K562 (cell line): ENCODE data around the gene SULT1E1. TPM values are rescaled to one million over a fixed set of nuclear protein-coding genes. Genes with fewer than 3 reads are reported as not detected.

ENCODE experiments used
- ATAC-seq: fragments of 200-7000 bp; cut with Tn5 transposase; 3 replicates; pipeline ENCODE4 v1.9.1; 2020; ENCODE audit warnings: moderate library complexity
- BruUV-seq: library from RNA; stranded (reverse); fragments of 400-500 nt; replicated peaks from 2 replicates; lab custom pipeline; 2021; lab: Mats Ljungman, UMichigan
- CTCF ChIA-PET: fragments of 300-600 bp; formaldehyde crosslinking; extraction: SDS; loops from one replicate; lab custom pipeline; 2021; ENCODE audit warnings: low intra/inter-chr PET ratio; lab: Yijun Ruan, JAX
- POLR2A ChIA-PET: fragments of 300-600, 350-650 bp; sonication (Branson Sonifier 250); formaldehyde crosslinking; extraction: SDS; loops from one replicate; lab custom pipeline; 2021; ENCODE audit warnings: antibody characterized with exemption, inconsistent platforms; lab: Yijun Ruan, JAX
- DNase-seq, 4 experiments: peaks; one replicate each; pipeline versions ENCODE4 v3.0.0 to v3.0.0-alpha.2; 2011 to 2018; ENCODE audit warnings: low spot score in 3 of 4, mixed read lengths in 3 of 4; ENCODE audit errors: extremely low read depth in 1 of 4
- FAIRE-seq: peaks from 2 replicates; lab custom pipeline; 2011; peaks lifted over from hg19 to GRCh38; lab: Jason Lieb, UNC
- H2AFZ ChIP-seq: 2 replicates; pipeline ENCODE4 v1.6.0; 2011; ENCODE audit warnings: low read depth, low read length, control low read depth, inconsistent platforms
- H3K27ac ChIP-seq: fragments of 200-600 bp; 3 replicates; pipeline ENCODE4 v1.8.0; 2011; ENCODE audit warnings: low read depth, mild to moderate bottlenecking, control low read depth, inconsistent platforms, low read length, moderate library complexity, mixed read lengths; ENCODE audit errors: extremely low read depth
- H3K27me3 ChIP-seq, 2 experiments: fragments of 300-600 bp in 1 of 2; 2 replicates in 1 of 2; 3 replicates in 1 of 2; pipeline versions ENCODE4 v1.6.0 to v1.8.0; 2011; ENCODE audit warnings: inconsistent platforms in 2 of 2, low read length in 2 of 2, mild to moderate bottlenecking in 1 of 2, mixed read lengths in 1 of 2, moderate library complexity in 1 of 2; ENCODE audit not compliant: control insufficient read depth in 2 of 2, insufficient read depth in 2 of 2
- H3K36me3 ChIP-seq: fragments of 300-600 bp; 3 replicates; pipeline ENCODE4 v1.8.0; 2011; ENCODE audit warnings: mild to moderate bottlenecking, low read length, inconsistent platforms; ENCODE audit not compliant: control insufficient read depth, insufficient read depth
- H3K4me1 ChIP-seq, 2 experiments: fragments of 200-600 bp in 1 of 2; replicated peaks in 1 of 2; 2 replicates in 1 of 2; 3 replicates in 1 of 2; pipeline versions ENCODE4 v1.5.1 to v1.8.0; 2011; ENCODE audit warnings: inconsistent platforms in 2 of 2, low read length in 2 of 2, mild to moderate bottlenecking in 1 of 2, mixed read lengths in 1 of 2, moderate library complexity in 1 of 2; ENCODE audit not compliant: control insufficient read depth in 2 of 2, insufficient read depth in 2 of 2
- H3K4me2 ChIP-seq: 2 replicates; pipeline ENCODE4 v1.6.1; 2011; ENCODE audit warnings: low read length, control low read depth, inconsistent platforms, mixed read lengths; ENCODE audit not compliant: insufficient read depth
- H3K4me3 ChIP-seq: fragments of 200-600 bp; sonication (generic), shearing (Covaris generic); 2 replicates; pipeline ENCODE4 v1.5.1; 2016; ENCODE audit warnings: control low read depth, inconsistent platforms
- H3K79me2 ChIP-seq: fragments of 200-600 bp; 3 replicates; pipeline ENCODE4 v1.8.0; 2011; ENCODE audit warnings: low read length, inconsistent platforms; ENCODE audit not compliant: control insufficient read depth, insufficient read depth
- H3K9ac ChIP-seq, 2 experiments: 2 replicates each; pipeline versions ENCODE4 v1.6.0 to v1.6.1; 2011; ENCODE audit warnings: low read depth in 2 of 2, low read length in 2 of 2, control low read depth in 1 of 2, inconsistent platforms in 1 of 2, mild to moderate bottlenecking in 1 of 2, mixed read lengths in 1 of 2; ENCODE audit not compliant: insufficient read depth in 1 of 2
- H3K9me1 ChIP-seq: one replicate; pipeline ENCODE4 v1.6.0; 2011; ENCODE audit warnings: inconsistent platforms, mild to moderate bottlenecking, low read length, moderate library complexity; ENCODE audit not compliant: control insufficient read depth, insufficient read depth
- H3K9me3 ChIP-seq: replicated peaks from 2 replicates; pipeline ENCODE4 v1.5.1; 2011; ENCODE audit warnings: low read depth, low read length, inconsistent platforms; ENCODE audit not compliant: control insufficient read depth, insufficient read depth
- H4K20me1 ChIP-seq: replicated peaks from 2 replicates; pipeline ENCODE4 v1.6.1; 2011; ENCODE audit warnings: low read length, inconsistent platforms, mixed read lengths; ENCODE audit not compliant: control insufficient read depth, insufficient read depth
- CEBPG ChIP-seq, 3 experiments: fragments of 200-800 bp in 1 of 3; sonication (Bioruptor generic) in 1 of 3; sonication (generic) in 1 of 3; formaldehyde crosslinking in 1 of 3; IDR thresholded peaks in 2 of 3; conservative IDR thresholded peaks in 1 of 3; 2 replicates each; pipeline versions ENCODE4 v1.6.1 to v1.8.0; 2016 to 2022; ENCODE audit warnings: missing compliant biosample characterization in 2 of 3, missing genetic modification characterization in 2 of 3, mild to moderate bottlenecking in 1 of 3, missing genetic modification reagents in 1 of 3
- E2F8 ChIP-seq: fragments of 450-650 bp; IDR thresholded peaks from 2 replicates; pipeline ENCODE4 v1.7.1; 2018; ENCODE audit warnings: mild to moderate bottlenecking, low read depth; ENCODE audit not compliant: partially characterized antibody
- ETS1 ChIP-seq: conservative IDR thresholded peaks from 2 replicates; pipeline ENCODE4 v1.6.1; 2011; ENCODE audit warnings: low read depth, mild to moderate bottlenecking, low read length; ENCODE audit not compliant: control insufficient read depth
- HOMEZ ChIP-seq: fragments of 250-450 bp; sonication (Bioruptor Pico); IDR thresholded peaks from 2 replicates; pipeline ENCODE4 v1.4.0; 2020; ENCODE audit warnings: mild to moderate bottlenecking, moderate library complexity
- NR1H2 ChIP-seq: sonication (generic); formaldehyde crosslinking; IDR thresholded peaks from 2 replicates; pipeline ENCODE4 v1.4.0; 2020; ENCODE audit warnings: mild to moderate bottlenecking, missing genetic modification reagents
- WGBS: fragments of 100-300 bp; shearing (Covaris generic); methylation state at CpG from one replicate; pipeline ENCODE4 v1.1.6; 2016; ENCODE audit warnings: low coverage, mixed read lengths; ENCODE audit not compliant: insufficient coverage; ENCODE audit errors: missing lambda C conversion rate; 5-methylcytosine and 5-hydroxymethylcytosine counted together
- in situ Hi-C: fragments of 300-500 bp; cut with MboI; formaldehyde crosslinking; loops from 4 replicates; pipeline ENCODE4 v1.15.0; 2018; ENCODE audit warnings: inconsistent platforms, mixed read lengths
- intact Hi-C: fragments of 100-400 bp; cut with micrococcal nuclease; formaldehyde crosslinking; loops from 2 replicates; pipeline ENCODE4 v1.14.2; 2022
- polyA plus RNA-seq, 8 experiments: library from polyadenylated mRNA; depleted of rRNA in 4 of 8; stranded (reverse) in 5 of 8; unstranded in 3 of 8; fragments of >200 nt; fragmentation: Nextera tagmentation in 2 of 8; fragmentation: Illumina TruSeq in 1 of 8; extraction: Ambion mirVana in 2 of 8; extraction: Trizol in 1 of 8; gene quantifications; 2 replicates each; pipeline versions ENCODE4 v1.2.1 to v1.2.3, GENCODE V29; 2011 to 2014; ENCODE audit warnings: inconsistent platforms in 1 of 8, missing spikeins in 1 of 8
- total RNA-seq, 7 experiments: library from RNA; depleted of rRNA in 6 of 7; stranded (reverse); fragments of >200 nt in 6 of 7; fragmentation: Illumina TruSeq in 2 of 7; extraction: Trizol in 2 of 7; gene quantifications; 2 replicates each; pipeline versions ENCODE4 v1.2.1 to v1.2.3, GENCODE V29; 2011 to 2021; ENCODE audit warnings: low replicate concordance in 1 of 7
- TF ChIP-seq, protein P1 (sequence below): fragments of 450-650 bp; IDR thresholded peaks from 2 replicates; pipeline ENCODE4 v1.6.1; 2016

SULT1E1 gene
- total and polyA plus RNA-seq, 9 of the 15 experiments (the other 6 are each of a cell fraction or from before 2014, with no cell fraction given), result not detected

GRCh38 chr4:69860521-69861298 lies 765 bp upstream of the SULT1E1 start (continued):
- TF ChIP-seq, protein P1, sequence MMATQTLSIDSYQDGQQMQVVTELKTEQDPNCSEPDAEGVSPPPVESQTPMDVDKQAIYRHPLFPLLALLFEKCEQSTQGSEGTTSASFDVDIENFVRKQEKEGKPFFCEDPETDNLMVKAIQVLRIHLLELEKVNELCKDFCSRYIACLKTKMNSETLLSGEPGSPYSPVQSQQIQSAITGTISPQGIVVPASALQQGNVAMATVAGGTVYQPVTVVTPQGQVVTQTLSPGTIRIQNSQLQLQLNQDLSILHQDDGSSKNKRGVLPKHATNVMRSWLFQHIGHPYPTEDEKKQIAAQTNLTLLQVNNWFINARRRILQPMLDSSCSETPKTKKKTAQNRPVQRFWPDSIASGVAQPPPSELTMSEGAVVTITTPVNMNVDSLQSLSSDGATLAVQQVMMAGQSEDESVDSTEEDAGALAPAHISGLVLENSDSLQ, result no peak

- no peak overlapping the region for H3K27ac ChIP-seq
- H3K4me3 ChIP-seq, result no peak overlapping the region
- H3K79me2 ChIP-seq, result no peaks in the 10 kb centered on the region
- H2AFZ ChIP-seq, result no peak overlapping the region
- H3K4me1 ChIP-seq, result no peaks in the 10 kb centered on the region
- no peak overlapping the region for H3K4me2 ChIP-seq
- ATAC-seq, result no peak
- no peak overlapping the region for H3K9ac ChIP-seq
- H3K9me3 ChIP-seq, result no peaks in the 10 kb centered on the region; the same call in 1 of the 2 replicates
- in situ Hi-C loops (loop anchor here (25.0 kb wide), 1 partner anchor 1097 kb away; no protein-coding TSS in a partner anchor), intact Hi-C loops (no loop called here)
- 0% methylated on average over 1 of the region's 1 CpG for WGBS
- CTCF ChIA-PET, result no interaction called here
- no peak for FAIRE-seq
- POLR2A ChIA-PET, result no interaction called here
- no peaks in the 10 kb centered on the region for H3K9me1 ChIP-seq
- no peaks in the 10 kb centered on the region for H3K27me3 ChIP-seq
- no TSS peak for BruUV-seq
- no peaks in the 10 kb centered on the region for H4K20me1 ChIP-seq
- no peaks in the 10 kb centered on the region for H3K36me3 ChIP-seq
- DNase-seq, result no peak
- TF ChIP-seq NR1H2 (CRISPR knock-in tag) (no peak), ETS1 (no peak), E2F8 (no peak), HOMEZ (no peak), CEBPG (CRISPR knock-in tag; IDR thresholded peaks at IDR 0.05) (no peak), CEBPG (tag; conservative IDR thresholded peaks at IDR 0.05 in 1 of 2, IDR thresholded peaks at IDR 0.05 in 1 of 2) (no peak)
These were observed 732 bp downstream of the SULT1E1 start for GRCh38 chr4:69859140-69859685.
